ENCODE measurements around the gene IL1R2. TPM values are rescaled to one million over a fixed set of nuclear protein-coding genes. Genes with fewer than 3 reads are reported as not detected.

IL1R2 gene
- total RNA-seq, 2 donors from 2014 or later = 6.9 to 11.4 TPM

DNA sequence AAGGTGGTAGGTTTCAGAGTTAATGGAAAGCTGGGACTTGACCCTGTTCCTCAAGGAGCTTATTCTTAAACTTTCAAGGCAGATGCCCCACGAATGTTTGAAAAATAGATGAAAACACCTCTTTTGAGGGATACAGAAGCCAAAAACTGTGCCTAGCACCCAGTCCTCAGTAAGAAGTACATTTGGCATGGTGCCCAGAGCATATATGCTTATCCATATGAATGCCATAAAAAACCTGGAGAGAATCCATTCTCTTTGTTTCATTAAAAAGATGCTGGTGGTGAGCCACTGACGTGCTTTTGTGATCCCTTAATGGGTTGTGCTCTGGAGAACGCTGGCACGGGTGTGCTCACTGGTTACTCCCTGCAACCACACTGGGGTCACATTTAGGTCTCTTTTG lies 69.0 kb downstream of the IL1R2 start:
- no peaks in the 10 kb centered on the region for H3K27me3 ChIP-seq (replicated peaks; ENCODE audit: insufficient read depth)
- H3K9me3 ChIP-seq = no peaks in the 10 kb centered on the region
- no peak for DNase-seq (ENCODE audit: low spot score)
- WGBS = 80% methylated on average over 4 of the region's 4 CpGs
- H3K4me3 ChIP-seq = no peak overlapping the region
- no peak overlapping the region for H3K27ac ChIP-seq
- intact Hi-C loops (cut with DNase I) = loop anchor here (5.0 kb wide), 1 partner anchor 33 kb away; no protein-coding TSS in a partner anchor
- no peaks in the 10 kb centered on the region for H3K36me3 ChIP-seq
- H3K4me1 ChIP-seq (replicated peaks) = peaks cover 11% of the 10 kb centered on the region
- TF ChIP-seq, protein P1, sequence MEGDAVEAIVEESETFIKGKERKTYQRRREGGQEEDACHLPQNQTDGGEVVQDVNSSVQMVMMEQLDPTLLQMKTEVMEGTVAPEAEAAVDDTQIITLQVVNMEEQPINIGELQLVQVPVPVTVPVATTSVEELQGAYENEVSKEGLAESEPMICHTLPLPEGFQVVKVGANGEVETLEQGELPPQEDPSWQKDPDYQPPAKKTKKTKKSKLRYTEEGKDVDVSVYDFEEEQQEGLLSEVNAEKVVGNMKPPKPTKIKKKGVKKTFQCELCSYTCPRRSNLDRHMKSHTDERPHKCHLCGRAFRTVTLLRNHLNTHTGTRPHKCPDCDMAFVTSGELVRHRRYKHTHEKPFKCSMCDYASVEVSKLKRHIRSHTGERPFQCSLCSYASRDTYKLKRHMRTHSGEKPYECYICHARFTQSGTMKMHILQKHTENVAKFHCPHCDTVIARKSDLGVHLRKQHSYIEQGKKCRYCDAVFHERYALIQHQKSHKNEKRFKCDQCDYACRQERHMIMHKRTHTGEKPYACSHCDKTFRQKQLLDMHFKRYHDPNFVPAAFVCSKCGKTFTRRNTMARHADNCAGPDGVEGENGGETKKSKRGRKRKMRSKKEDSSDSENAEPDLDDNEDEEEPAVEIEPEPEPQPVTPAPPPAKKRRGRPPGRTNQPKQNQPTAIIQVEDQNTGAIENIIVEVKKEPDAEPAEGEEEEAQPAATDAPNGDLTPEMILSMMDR (IDR thresholded peaks at IDR 0.05) = no peak
- TF ChIP-seq POLR2AphosphoS5 (IDR thresholded peaks at IDR 0.05) (no peak), POLR2A (IDR thresholded peaks at IDR 0.05) (no peak)

DNA sequence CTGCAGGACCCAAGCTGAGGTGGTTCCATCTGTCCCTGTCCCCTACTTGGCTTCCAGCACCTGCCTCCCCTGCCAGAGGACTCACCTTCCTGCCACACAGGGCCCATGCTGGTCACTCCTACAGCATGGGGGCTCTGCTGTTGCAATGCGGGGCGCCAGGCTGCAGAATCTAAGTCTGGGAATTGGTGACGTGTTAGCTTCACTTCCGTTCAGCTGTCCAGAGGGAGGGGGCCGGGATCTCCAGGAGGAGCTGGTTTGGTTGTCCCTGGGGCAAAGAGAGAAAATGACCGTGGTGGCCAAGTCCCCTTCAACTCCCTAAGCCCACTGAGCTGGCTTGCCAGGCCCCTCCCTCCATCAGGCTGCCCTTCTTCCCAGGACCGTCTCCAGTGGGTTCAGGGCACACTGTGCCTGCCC lies 69.5 kb downstream of the IL1R2 start:
- 86% methylated on average over 7 of the region's 7 CpGs for WGBS
- Histone ChIP-seq H3K9me3 (no peaks in the 10 kb centered on the region), H3K27me3 (replicated peaks; ENCODE audit: insufficient read depth) (no peaks in the 10 kb centered on the region), H3K36me3 (no peaks in the 10 kb centered on the region), H3K4me3 (no peak overlapping the region), H3K27ac (no peak overlapping the region), H3K4me1 (replicated peaks) (peaks cover 11% of the 10 kb centered on the region)
- intact Hi-C loops (cut with DNase I) = loop anchor here (5.0 kb wide), 1 partner anchor 34 kb away; no protein-coding TSS in a partner anchor
- no peak for DNase-seq (ENCODE audit: low spot score)
- TF ChIP-seq POLR2AphosphoS5 (IDR thresholded peaks at IDR 0.05) = no peak
- no peak for TF ChIP-seq POLR2A (IDR thresholded peaks at IDR 0.05)
- TF ChIP-seq, protein P1 (IDR thresholded peaks at IDR 0.05) = no peak

DNA sequence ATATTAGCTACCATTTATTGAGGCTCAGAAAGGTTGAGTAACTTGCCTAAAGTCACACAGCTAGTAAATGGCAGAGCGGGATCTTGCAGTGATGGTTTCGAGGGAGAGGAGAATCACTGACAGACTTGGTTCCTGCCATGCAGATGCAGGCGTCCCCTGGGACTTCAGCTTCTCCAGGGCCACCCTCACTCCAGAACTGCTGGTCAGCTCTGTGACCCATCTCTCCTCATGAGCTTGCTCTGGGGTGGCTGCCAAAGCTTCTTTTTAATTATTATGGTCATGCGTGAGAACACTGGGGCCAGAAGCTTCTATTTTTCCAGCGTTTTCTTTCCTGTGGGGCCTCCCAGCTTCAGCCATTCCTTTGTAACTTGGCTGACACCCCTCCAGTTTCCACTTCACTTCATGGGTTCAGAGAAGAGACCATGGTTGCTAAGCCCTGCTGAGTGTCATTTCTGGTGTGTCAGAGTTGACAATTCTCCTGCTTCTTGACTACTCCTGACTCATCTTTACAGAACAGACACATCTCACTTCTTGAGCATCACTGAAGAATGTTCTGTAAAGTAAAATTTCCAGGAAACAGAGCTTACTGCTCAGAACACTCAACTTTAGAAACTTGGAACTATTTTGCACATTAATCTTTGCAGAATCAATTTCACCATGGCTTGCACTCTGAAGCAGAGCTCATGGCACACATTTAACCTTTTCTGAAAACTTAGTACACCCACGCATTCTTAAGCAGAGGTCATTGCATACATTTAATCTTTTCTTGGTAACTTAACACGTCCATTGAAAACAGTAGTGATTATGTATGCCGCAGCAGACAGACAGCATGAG lies 70.4 kb downstream of the IL1R2 start:
- Histone ChIP-seq H3K4me3 (no peak overlapping the region), H3K27ac (no peak overlapping the region), H3K9me3 (no peaks in the 10 kb centered on the region), H3K36me3 (no peaks in the 10 kb centered on the region), H3K27me3 (replicated peaks; ENCODE audit: insufficient read depth) (no peaks in the 10 kb centered on the region), H3K4me1 (replicated peaks) (peaks cover 11% of the 10 kb centered on the region)
- WGBS = 79% methylated on average over 8 of the region's 8 CpGs
- intact Hi-C loops (cut with DNase I) = loop anchor here (5.0 kb wide), 1 partner anchor 35 kb away; no protein-coding TSS in a partner anchor
- DNase-seq (ENCODE audit: low spot score) = no peak
- TF ChIP-seq POLR2A (IDR thresholded peaks at IDR 0.05) (no peak), POLR2AphosphoS5 (IDR thresholded peaks at IDR 0.05) (no peak)
- TF ChIP-seq, protein P1 (IDR thresholded peaks at IDR 0.05) = no peak

DNA sequence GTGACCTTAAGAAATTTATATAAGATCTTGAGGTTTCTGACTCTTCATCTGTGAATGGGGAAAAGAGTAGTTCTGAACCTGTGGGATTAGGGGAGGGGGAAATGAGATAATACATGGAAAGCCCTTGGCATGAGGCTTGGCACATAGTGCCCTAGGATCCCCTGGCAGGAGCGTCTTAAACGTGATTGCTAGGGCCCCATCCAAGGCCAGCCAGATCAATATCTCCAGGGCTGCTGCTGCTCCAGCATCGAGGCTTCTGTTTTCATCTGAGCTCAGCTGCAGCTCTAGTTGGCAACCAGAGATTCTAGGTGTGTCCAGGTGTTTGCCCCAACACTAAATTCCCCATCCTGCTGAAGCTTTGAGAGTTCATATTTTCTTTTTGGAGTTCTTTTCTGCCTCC lies 71.0 kb downstream of the IL1R2 start:
- Histone ChIP-seq H3K36me3 (no peaks in the 10 kb centered on the region), H3K27me3 (replicated peaks; ENCODE audit: insufficient read depth) (no peaks in the 10 kb centered on the region), H3K4me1 (replicated peaks) (peaks cover 11% of the 10 kb centered on the region), H3K9me3 (no peaks in the 10 kb centered on the region), H3K4me3 (no peak overlapping the region), H3K27ac (no peak overlapping the region)
- TF ChIP-seq POLR2AphosphoS5 (IDR thresholded peaks at IDR 0.05) = no peak
- TF ChIP-seq, protein P1 (IDR thresholded peaks at IDR 0.05) = no peak
- no peak for TF ChIP-seq POLR2A (IDR thresholded peaks at IDR 0.05)
- no peak for DNase-seq (ENCODE audit: low spot score)
- intact Hi-C loops (cut with DNase I) = loop anchor here (5.0 kb wide), 1 partner anchor 36 kb away; no protein-coding TSS in a partner anchor
- 39% methylated on average over 3 of the region's 3 CpGs for WGBS

All from prostate gland (tissue), 2 donors.